Stimulated activated CD8-positive, alpha-beta memory T cell treated with anti-CD3 and anti-CD28 coated beads, Interleukin-15, amount 100 ng/mL, for 1 hour (primary cell): ENCODE measurements around the gene ADCY9.
"Not testable (repeated sequence)": the region's sequence is repeated elsewhere in the genome, so short reads cannot be mapped to it uniquely, and the experiment has no call there.

Source experiments
- DNase-seq: peaks from one replicate; pipeline ENCODE4 v3.0.0-alpha.2; 2020; ENCODE audit warnings: low read depth

The ADCY9 gene

GRCh38 chr16:4116325-4117249 lies at the start of gene ADCY9:
TSS of gene ADCY9 (minus strand) at chr16:4116442. CDS start at chr16:4115442, 1,000 bp downstream.
- DNase-seq: peak; percentile 26

- no peak for DNase-seq
Measured at GRCh38 chr16:4160658-4161430, 44.6 kb upstream of the ADCY9 start.

- no peak for DNase-seq
Measured at GRCh38 chr16:4159726-4160125, 43.5 kb upstream of the ADCY9 start.

GRCh38 chr16:4158143-4159093 lies 42.2 kb upstream of the ADCY9 start:
- no peak for DNase-seq

- DNase-seq: no peak
Measured at GRCh38 chr16:4157376-4157825, 41.2 kb upstream of the ADCY9 start.

- DNase-seq: not testable (repeated sequence)
Measured at GRCh38 chr16:4156503-4156902, 40.3 kb upstream of the ADCY9 start.

GRCh38 chr16:4153364-4153763 lies 37.1 kb upstream of the ADCY9 start:
- DNase-seq: not testable (repeated sequence)

- no peak for DNase-seq
Measured at GRCh38 chr16:4152267-4152666, 36.0 kb upstream of the ADCY9 start.

GRCh38 chr16:4147236-4147635 lies 31.0 kb upstream of the ADCY9 start:
- no peak for DNase-seq

- no peak for DNase-seq
Measured at GRCh38 chr16:4142268-4142667, 26.0 kb upstream of the ADCY9 start.

- no peak for DNase-seq
Measured at GRCh38 chr16:4141604-4142003, 25.4 kb upstream of the ADCY9 start.

- DNase-seq: no peak
Measured at GRCh38 chr16:4140652-4141051, 24.4 kb upstream of the ADCY9 start.

GRCh38 chr16:4139968-4140367 lies 23.7 kb upstream of the ADCY9 start:
- DNase-seq: no peak

- DNase-seq: no peak
Measured at GRCh38 chr16:4138713-4139112, 22.5 kb upstream of the ADCY9 start.

- no peak for DNase-seq
Measured at GRCh38 chr16:4137438-4137837, 21.2 kb upstream of the ADCY9 start.

- DNase-seq: no peak
Measured at GRCh38 chr16:4136229-4136813, 20.1 kb upstream of the ADCY9 start.

- DNase-seq: no peak
Measured at GRCh38 chr16:4135537-4135936, 19.3 kb upstream of the ADCY9 start.

GRCh38 chr16:4133897-4134372 lies 17.7 kb upstream of the ADCY9 start:
- no peak for DNase-seq

- no peak for DNase-seq
Measured at GRCh38 chr16:4131621-4132020, 15.4 kb upstream of the ADCY9 start.

GRCh38 chr16:4124535-4125294 lies 8.5 kb upstream of the ADCY9 start:
- DNase-seq: no peak
